Spleen (tissue), 11 donors: Measurements from ENCODE around the gene CD2. TPM values are rescaled to one million over a fixed set of nuclear protein-coding genes. Genes with fewer than 3 reads are reported as not detected.

Experiments
- DNase-seq: peaks from one replicate; pipeline ENCODE4 v3.0.0-alpha.2; 2020
- H3K27ac ChIP-seq, 8 donors: fragments of 200-600 bp; sonication (generic) in 7 of 8; 1 replicate in 4 of 8; 2 replicates in 4 of 8; pipeline versions ENCODE4 v1.5.0 to v1.8.0; 2016 to 2021; ENCODE audit warnings: inconsistent platforms in 4 of 8, mild to moderate bottlenecking in 4 of 8, moderate library complexity in 1 of 8
- H3K27me3 ChIP-seq, 7 donors: fragments of 200-600 bp; sonication (generic) in 6 of 7; replicated peaks in 1 of 7; 1 replicate in 4 of 7; 2 replicates in 3 of 7; pipeline versions ENCODE4 v1.5.0 to v1.8.0; 2016 to 2021; ENCODE audit warnings: inconsistent platforms in 3 of 7, mild to moderate bottlenecking in 1 of 7
- H3K36me3 ChIP-seq, 6 donors: fragments of 200-600 bp; sonication (generic) in 5 of 6; 1 replicate in 4 of 6; 2 replicates in 2 of 6; pipeline versions ENCODE4 v1.5.0 to v1.8.0; 2016 to 2021; ENCODE audit warnings: inconsistent platforms in 2 of 6
- H3K4me1 ChIP-seq, 6 donors: fragments of 200-600 bp; sonication (generic) in 5 of 6; 1 replicate in 3 of 6; 2 replicates in 3 of 6; pipeline versions ENCODE4 v1.5.0 to v1.8.0; 2016 to 2021; ENCODE audit warnings: inconsistent platforms in 3 of 6
- H3K4me3 ChIP-seq, 8 donors: fragments of 200-600 bp; sonication (generic) in 7 of 8; 1 replicate in 4 of 8; 2 replicates in 4 of 8; pipeline versions ENCODE4 v1.5.0 to v1.8.0; 2016 to 2021; ENCODE audit warnings: inconsistent platforms in 4 of 8, mild to moderate bottlenecking in 4 of 8, moderate library complexity in 2 of 8
- H3K9me3 ChIP-seq, 8 donors: fragments of 200-600 bp; sonication (generic) in 7 of 8; 1 replicate in 4 of 8; 2 replicates in 4 of 8; pipeline versions ENCODE4 v1.5.0 to v1.8.0; 2016 to 2021; ENCODE audit warnings: inconsistent platforms in 4 of 8
- CTCF ChIP-seq, 11 experiments: fragments of 200-600 bp in 7 of 11; fragments of 450-650 bp in 4 of 11; sonication (generic) in 4 of 11; IDR thresholded peaks in 8 of 11; conservative IDR thresholded peaks in 3 of 11; 1 replicate in 7 of 11; 2 replicates in 4 of 11; pipeline versions ENCODE4 v1.4.0 to v1.8.0; 2016 to 2021; ENCODE audit warnings: antibody characterized with exemption in 11 of 11, inconsistent platforms in 4 of 11, mild to moderate bottlenecking in 1 of 11
- POLR2A ChIP-seq, 3 donors: fragments of 450-650 bp; IDR thresholded peaks; one replicate each; pipeline ENCODE4 v1.5.1; 2017; ENCODE audit warnings: antibody characterized with exemption in 3 of 3, mild to moderate bottlenecking in 1 of 3
- POLR2AphosphoS5 ChIP-seq, 3 donors: sonication (generic); formaldehyde crosslinking; IDR thresholded peaks; one replicate each; pipeline ENCODE4 v1.5.1; 2017; ENCODE audit warnings: antibody characterized with exemption in 3 of 3
- WGBS, 5 donors: extraction: QIAGEN DNeasy Blood & Tissue Kit in 3 of 5; methylation state at CpG; one replicate each; pipeline versions ENCODE4 v1.1.5 to v1.1.7; 2013 to 2018; 5-methylcytosine and 5-hydroxymethylcytosine counted together
- intact Hi-C: fragments of 100-400 bp; cut with DNase I; formaldehyde crosslinking; loops from one replicate; pipeline ENCODE4 v1.15.0; 2023; ENCODE audit warnings: low total_unique reads
- polyA plus RNA-seq, 3 donors: library from polyadenylated mRNA; stranded (reverse); fragments of 200-250 nt; gene quantifications; one replicate each; pipeline ENCODE4 v1.2.1, GENCODE V29; 2013
- total RNA-seq, 7 donors: library from RNA; depleted of rRNA in 3 of 7; stranded (reverse); fragments of >200 nt in 3 of 7; fragmentation: NEBNext Ultra II Directional in 4 of 7; extraction: Animal tissue kit (Norgen Biotek cat#: 25700) in 4 of 7; gene quantifications; one replicate each; pipeline versions ENCODE4 v1.1.0 to v1.2.1, GENCODE V29; 2016 to 2021
- donor health status: healthy with polysubstance abuse.
- donor health status: DM: no; HTN: no; CAD: no; lungs with moderate emphysema.
- donor health status: DM: no; HTN: no; CAD: no.
- donor health status: Bipolar disorder and iron deficiency.
- donor health status: healthy.
- donor health status: DM: no; HTN: no; CAD: no.
- donor health status: DM: yes; HTN: yes; CAD: no.

Gene CD2
- total and polyA plus RNA-seq, 10 donors: 21.6 to 50.5 (median 30.1) TPM

GRCh38 chr1:116777831-116778830 lies 23.9 kb downstream of the CD2 start:
- WGBS, 5 donors: 57 to 75% (median 74%) methylated on average over 3 of the region's 3 CpGs
- no peak for DNase-seq
- no peaks in the 10 kb centered on the region for H3K27me3 ChIP-seq
- no peak overlapping the region for H3K4me3 ChIP-seq
- peaks cover 0 to 7% (median 0%) of the 10 kb centered on the region in 8 donors for H3K9me3 ChIP-seq
- no peak for TF ChIP-seq POLR2AphosphoS5 (IDR thresholded peaks at IDR 0.05)
- TF ChIP-seq CTCF (IDR thresholded peaks at IDR 0.05 in 8 of 11, conservative IDR thresholded peaks at IDR 0.05 in 3 of 11): no peak
- TF ChIP-seq POLR2A (IDR thresholded peaks at IDR 0.05): no peak
- intact Hi-C loops: no loop called here
- H3K27ac ChIP-seq: no peak overlapping the region
- peaks cover 0 to 6% (median 0%) of the 10 kb centered on the region in 6 donors for H3K4me1 ChIP-seq
- H3K36me3 ChIP-seq: no peaks in the 10 kb centered on the region

GRCh38 chr1:116781034-116781433 lies 26.8 kb downstream of the CD2 start:
- Histone ChIP-seq H3K4me3 (no peak overlapping the region), H3K36me3 (no peaks in the 10 kb centered on the region), H3K4me1 (peaks cover 0 to 6% (median 0%) of the 10 kb centered on the region in 6 donors), H3K9me3 (peaks cover 0 to 11% (median 7%) of the 10 kb centered on the region in 8 donors), H3K27ac (no peak overlapping the region), H3K27me3 (no peaks in the 10 kb centered on the region)
- DNase-seq: no peak
- intact Hi-C loops: no loop called here
- TF ChIP-seq POLR2AphosphoS5 (IDR thresholded peaks at IDR 0.05) (no peak), CTCF (IDR thresholded peaks at IDR 0.05 in 8 of 11, conservative IDR thresholded peaks at IDR 0.05 in 3 of 11) (no peak), POLR2A (IDR thresholded peaks at IDR 0.05) (no peak)
- 95 to 98% (median 97%) methylated on average over 6 of the region's 6 CpGs for WGBS, 5 donors

GRCh38 chr1:116785006-116785405 lies 30.8 kb downstream of the CD2 start:
- Histone ChIP-seq H3K27ac (no peak overlapping the region), H3K27me3 (no peaks in the 10 kb centered on the region), H3K4me1 (no peaks in the 10 kb centered on the region), H3K36me3 (no peaks in the 10 kb centered on the region), H3K4me3 (no peak overlapping the region), H3K9me3 (peaks cover 0 to 22% (median 17%) of the 10 kb centered on the region in 8 donors)
- DNase-seq: no peak
- intact Hi-C loops: no loop called here
- 71 to 88% (median 85%) methylated on average over 4 of the region's 4 CpGs for WGBS, 5 donors
- TF ChIP-seq POLR2AphosphoS5 (IDR thresholded peaks at IDR 0.05) (no peak), CTCF (IDR thresholded peaks at IDR 0.05 in 8 of 11, conservative IDR thresholded peaks at IDR 0.05 in 3 of 11) (no peak), POLR2A (IDR thresholded peaks at IDR 0.05) (no peak)

GRCh38 chr1:116786049-116786448 lies 31.8 kb downstream of the CD2 start:
- Histone ChIP-seq H3K36me3 (no peaks in the 10 kb centered on the region), H3K27ac (no peak overlapping the region), H3K27me3 (no peaks in the 10 kb centered on the region), H3K4me1 (no peaks in the 10 kb centered on the region), H3K9me3 (peaks cover 0 to 22% (median 17%) of the 10 kb centered on the region in 8 donors), H3K4me3 (no peak overlapping the region)
- TF ChIP-seq CTCF (IDR thresholded peaks at IDR 0.05 in 8 of 11, conservative IDR thresholded peaks at IDR 0.05 in 3 of 11) (no peak), POLR2A (IDR thresholded peaks at IDR 0.05) (no peak), POLR2AphosphoS5 (IDR thresholded peaks at IDR 0.05) (no peak)
- DNase-seq: no peak
- 91 to 98% (median 94%) methylated on average over 1 of the region's 1 CpG for WGBS, 5 donors
- intact Hi-C loops: no loop called here
